Ovary (tissue), 9 donors: ENCODE results near the gene GNAI2. TPM values are rescaled to one million over a fixed set of nuclear protein-coding genes. Genes with fewer than 3 reads are reported as not detected.
A peak's percentile ranks its signal among the peaks of the same experiment; 100 is the strongest.

ENCODE experiments used
- DNase-seq, 5 donors: peaks; one replicate each; pipeline ENCODE4 v3.0.0-alpha.2; 2019 to 2020
- H3K27ac ChIP-seq, 2 donors: fragments of 200-600 bp; one replicate each; pipeline versions ENCODE4 v1.5.1 to v1.8.0; 2019 to 2022
- H3K27me3 ChIP-seq: fragments of 200-600 bp; one replicate; pipeline ENCODE4 v1.8.0; 2022
- H3K36me3 ChIP-seq: fragments of 200-600 bp; sonication (generic); one replicate; pipeline ENCODE4 v1.5.1; 2019
- H3K4me1 ChIP-seq: one replicate; pipeline ENCODE4 v1.8.1; 2013; ENCODE audit warnings: mild to moderate bottlenecking, moderate library complexity; ENCODE audit not compliant: insufficient read depth
- H3K4me3 ChIP-seq: fragments of 200-600 bp; sonication (generic); one replicate; pipeline ENCODE4 v1.5.1; 2017
- H3K9me3 ChIP-seq, 2 donors: fragments of 200-600 bp in 1 of 2; sonication (generic) in 1 of 2; one replicate each; pipeline versions ENCODE4 v1.5.1 to v1.8.1; 2013 to 2019; ENCODE audit warnings: mild to moderate bottlenecking in 1 of 2, moderate library complexity in 1 of 2
- CTCF ChIP-seq, 3 donors: fragments of 450-650 bp in 2 of 3; fragments of 200-600 bp in 1 of 3; IDR thresholded peaks; one replicate each; pipeline versions ENCODE4 v1.5.1 to v1.8.0; 2016 to 2022; ENCODE audit warnings: antibody characterized with exemption in 3 of 3, mild to moderate bottlenecking in 1 of 3
- EP300 ChIP-seq: sonication (generic); formaldehyde crosslinking; IDR thresholded peaks from one replicate; pipeline ENCODE4 v1.6.1; 2017; ENCODE audit warnings: antibody characterized with exemption
- POLR2A ChIP-seq: fragments of 450-650 bp; IDR thresholded peaks from one replicate; pipeline ENCODE4 v1.6.1; 2017; ENCODE audit warnings: antibody characterized with exemption, mild to moderate bottlenecking, moderate library complexity
- WGBS, 3 donors: extraction: QIAGEN DNeasy Blood & Tissue Kit in 1 of 3; methylation state at CpG; one replicate each; pipeline versions ENCODE4 v1.1.5 to v1.1.7; 2013 to 2017; 5-methylcytosine and 5-hydroxymethylcytosine counted together
- intact Hi-C, 4 donors: fragments of 100-400 bp; cut with DNase I; formaldehyde crosslinking; loops; one replicate each; pipeline versions ENCODE4 v1.11.0 to v1.15.1; 2022 to 2023
- polyA plus RNA-seq, 2 donors: library from polyadenylated mRNA; stranded (reverse); fragments of 200-250 nt in 1 of 2; fragments of 350-450 nt in 1 of 2; fragmentation: Illumina TruSeq in 1 of 2; extraction: RNeasy Lipid Tissue Mini Kit (QIAGEN cat#74804) in 1 of 2; gene quantifications; one replicate each; pipeline ENCODE4 v1.2.3, GENCODE V29; 2013 to 2014
- total RNA-seq, 7 donors: library from RNA; depleted of rRNA in 2 of 7; stranded (reverse); fragments of >200 nt in 2 of 7; fragmentation: NEBNext Ultra II Directional in 3 of 7; extraction: Animal tissue kit (Norgen Biotek cat#: 25700) in 3 of 7; gene quantifications; one replicate each; pipeline versions ENCODE4 v1.1.0 to v1.2.4, GENCODE V29; 2016 to 2023
- donor health status: DM: no; HTN: no; CAD: no; lungs with moderate emphysema.
- donor health status: DM: no; HTN: no; CAD: no.
- donor health status: Bipolar disorder and iron deficiency.
- donor health status: DM: yes; HTN: yes; CAD: no.
- donor health status: DM: no; HTN: no; CAD: no.
- donor health status: DM: yes; HTN: yes; CAD: no.

GNAI2 gene
- total and polyA plus RNA-seq, 9 donors: 72.3 to 309 (median 212) TPM

- intact Hi-C loops: loop anchor here in 1 of 4 donors (10.0 kb wide), 1 partner anchor 62 kb away; the partner anchor contains the start of genes HYAL2 and TUSC2
- H3K36me3 ChIP-seq: no peaks in the 10 kb centered on the region
- peak in 1 of 5 donors; percentile 34 for DNase-seq
- peaks cover 42% of the 10 kb centered on the region for H3K4me1 ChIP-seq
- WGBS, 3 donors: 73 to 82% (median 79%) methylated on average over 7 of the region's 7 CpGs
- H3K9me3 ChIP-seq: no peaks in the 10 kb centered on the region
- peak overlapping the region in 1 of 2 donors; percentile 99 for H3K27ac ChIP-seq
- H3K27me3 ChIP-seq: no peaks in the 10 kb centered on the region
- TF ChIP-seq CTCF (IDR thresholded peaks at IDR 0.05) (no peak), EP300 (no peak)
- H3K4me3 ChIP-seq: no peak overlapping the region
Observed at GRCh38 chr3:50262778-50263177, 26.8 kb downstream of the GNAI2 start.

GRCh38 chr3:50263478-50264382 is 27.7 kb downstream of the GNAI2 start:
- no peak overlapping the region for H3K4me3 ChIP-seq
- no peaks in the 10 kb centered on the region for H3K27me3 ChIP-seq
- 38 to 46% (median 40%) methylated on average over 6 of the region's 6 CpGs for WGBS, 3 donors
- H3K36me3 ChIP-seq: no peaks in the 10 kb centered on the region
- H3K4me1 ChIP-seq: peaks cover 46% of the 10 kb centered on the region
- peak overlapping the region; percentile 62 to 99 for H3K27ac ChIP-seq
- DNase-seq: peak; percentile 63 to 78 (median 74)
- H3K9me3 ChIP-seq: no peaks in the 10 kb centered on the region
- intact Hi-C loops: loop anchor here in 1 of 4 donors (10.0 kb wide), 1 partner anchor 61 kb away; the partner anchor contains the start of genes HYAL2 and TUSC2
- no peak for TF ChIP-seq CTCF (IDR thresholded peaks at IDR 0.05)
- TF ChIP-seq POLR2A: no peak
- no peak for TF ChIP-seq EP300

GRCh38 chr3:50264383-50264963 is 28.5 kb downstream of the GNAI2 start:
- H3K9me3 ChIP-seq: no peaks in the 10 kb centered on the region
- no peak overlapping the region for H3K4me3 ChIP-seq
- WGBS, 3 donors: 1 to 9% (median 2%) methylated on average over 7 of the region's 7 CpGs
- peak overlapping the region; percentile 62 to 99 for H3K27ac ChIP-seq
- peaks cover 52% of the 10 kb centered on the region for H3K4me1 ChIP-seq
- intact Hi-C loops: loop anchor here in 1 of 4 donors (10.0 kb wide), 1 partner anchor 60 kb away; the partner anchor contains the start of genes HYAL2 and TUSC2
- peak; percentile 91 to 94 (median 93) for DNase-seq
- no peak for TF ChIP-seq POLR2A
- no peak for TF ChIP-seq CTCF (IDR thresholded peaks at IDR 0.05)
- TF ChIP-seq EP300: no peak
- no peaks in the 10 kb centered on the region for H3K27me3 ChIP-seq
- no peaks in the 10 kb centered on the region for H3K36me3 ChIP-seq

GRCh38 chr3:50264964-50265485 is 29.0 kb downstream of the GNAI2 start:
- Histone ChIP-seq H3K27me3 (no peaks in the 10 kb centered on the region), H3K27ac (peak overlapping the region; percentile 62 to 99), H3K4me1 (peaks cover 57% of the 10 kb centered on the region), H3K9me3 (no peaks in the 10 kb centered on the region), H3K36me3 (no peaks in the 10 kb centered on the region), H3K4me3 (no peak overlapping the region)
- no peak for TF ChIP-seq EP300
- TF ChIP-seq CTCF (IDR thresholded peaks at IDR 0.05): no peak
- no peak for TF ChIP-seq POLR2A
- 50 to 54% (median 53%) methylated on average over 7 of the region's 7 CpGs for WGBS, 3 donors
- peak in 4 of 5 donors; percentile 53 to 71 (median 64) for DNase-seq
- intact Hi-C loops: loop anchor here in 1 of 4 donors (10.0 kb wide), 1 partner anchor 60 kb away; the partner anchor contains the start of genes HYAL2 and TUSC2
